ENCODE measurements around the gene CACNA1D.

GRCh38 chr3:53510508-53510907 is 16.1 kb downstream of the CACNA1D start:
- TF ChIP-seq, protein P1, sequence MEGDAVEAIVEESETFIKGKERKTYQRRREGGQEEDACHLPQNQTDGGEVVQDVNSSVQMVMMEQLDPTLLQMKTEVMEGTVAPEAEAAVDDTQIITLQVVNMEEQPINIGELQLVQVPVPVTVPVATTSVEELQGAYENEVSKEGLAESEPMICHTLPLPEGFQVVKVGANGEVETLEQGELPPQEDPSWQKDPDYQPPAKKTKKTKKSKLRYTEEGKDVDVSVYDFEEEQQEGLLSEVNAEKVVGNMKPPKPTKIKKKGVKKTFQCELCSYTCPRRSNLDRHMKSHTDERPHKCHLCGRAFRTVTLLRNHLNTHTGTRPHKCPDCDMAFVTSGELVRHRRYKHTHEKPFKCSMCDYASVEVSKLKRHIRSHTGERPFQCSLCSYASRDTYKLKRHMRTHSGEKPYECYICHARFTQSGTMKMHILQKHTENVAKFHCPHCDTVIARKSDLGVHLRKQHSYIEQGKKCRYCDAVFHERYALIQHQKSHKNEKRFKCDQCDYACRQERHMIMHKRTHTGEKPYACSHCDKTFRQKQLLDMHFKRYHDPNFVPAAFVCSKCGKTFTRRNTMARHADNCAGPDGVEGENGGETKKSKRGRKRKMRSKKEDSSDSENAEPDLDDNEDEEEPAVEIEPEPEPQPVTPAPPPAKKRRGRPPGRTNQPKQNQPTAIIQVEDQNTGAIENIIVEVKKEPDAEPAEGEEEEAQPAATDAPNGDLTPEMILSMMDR (IDR thresholded peaks at IDR 0.05; ENCODE audit: insufficient read depth, low read length, poor library complexity, severe bottlenecking) = no peak
- no peak for TF ChIP-seq EZH2phosphoT487 (conservative IDR thresholded peaks at IDR 0.05; ENCODE audit: low read length)

Data from SU-DHL-6 (cell line).